Measurements from ENCODE around the gene ZNF639. TPM values are rescaled to one million over a fixed set of nuclear protein-coding genes. Genes with fewer than 3 reads are reported as not detected.

Gene ZNF639
- total RNA-seq, 1 experiment from 2014 or later: 44.1 TPM

- WGBS (ENCODE audit: extremely low coverage, insufficient read length, low lambda C conversion rate): no CpG with 5 or more reads among the region's 2 CpGs
- no peaks in the 10 kb centered on the region for H3K9me3 ChIP-seq (ENCODE audit: control insufficient read depth, low read depth, low read length)
- H2AK5ac ChIP-seq (ENCODE audit: insufficient read length, low read length): no peak overlapping the region
- H3K79me2 ChIP-seq (ENCODE audit: insufficient read depth, low read length): no peaks in the 10 kb centered on the region
- H3K27me3 Mint-ChIP-seq (ENCODE audit: low read depth): no peaks in the 10 kb centered on the region
- H3K4me1 Mint-ChIP-seq: peaks cover 12% of the 10 kb centered on the region in 2 experiments
- H2BK12ac ChIP-seq (ENCODE audit: insufficient read length, low read depth, low read length): no peak overlapping the region
- H3K27me3 ChIP-seq (ENCODE audit: insufficient read depth, low read length): no peaks in the 10 kb centered on the region
- H3K4me2 ChIP-seq (ENCODE audit: insufficient read depth, insufficient read length, low read length): no peak overlapping the region
- peaks cover 0 to 9% (median 1%) of the 10 kb centered on the region in 3 experiments; a peak in 3 of 7 replicates for H3K36me3 Mint-ChIP-seq (ENCODE audit: insufficient read depth in 1 of 3, low read depth in 3 of 3)
- no peak overlapping the region for H3K18ac ChIP-seq (ENCODE audit: insufficient read length, low read depth, low read length)
- H3K14ac ChIP-seq (ENCODE audit: insufficient read depth, low read length): no peak overlapping the region
- no peak for DNase-seq
- no peak overlapping the region for H3K27ac ChIP-seq (ENCODE audit: insufficient read length, low read depth, low read length)
- no peaks in the 10 kb centered on the region for H3K23me2 ChIP-seq (ENCODE audit: insufficient read length, low read depth, low read length, poor library complexity, severe bottlenecking)
- no peak overlapping the region for H2BK20ac ChIP-seq (ENCODE audit: low read depth, low read length, poor library complexity, severe bottlenecking)
- H4K20me1 ChIP-seq (ENCODE audit: control insufficient read depth, insufficient read depth, insufficient read length): no peaks in the 10 kb centered on the region
- no peak overlapping the region for H3K56ac ChIP-seq (ENCODE audit: insufficient read length, low read depth, low read length)
- no peaks in the 10 kb centered on the region for H3K79me1 ChIP-seq (ENCODE audit: insufficient read depth, low read depth, low read length, poor library complexity, severe bottlenecking)
- no peak overlapping the region for H3T11ph ChIP-seq (ENCODE audit: low read length)
- H3K4ac ChIP-seq (ENCODE audit: low read depth, low read length): no peak overlapping the region
- no peak overlapping the region for H4K91ac ChIP-seq (ENCODE audit: insufficient read length, low read depth, low read length)
- no peaks in the 10 kb centered on the region; the same call in 1 of the 2 replicates for H3K4me1 ChIP-seq (ENCODE audit: insufficient read depth, low read length)
- H4K8ac ChIP-seq (replicated peaks; ENCODE audit: insufficient read length, low read depth, low read length): no peak overlapping the region
- H3K23ac ChIP-seq (ENCODE audit: insufficient read length, low read depth, low read length): no peak overlapping the region
- H2AFZ ChIP-seq (ENCODE audit: low read length): no peak overlapping the region
- no peak overlapping the region for H2BK120ac ChIP-seq (ENCODE audit: low read depth, low read length, poor library complexity, severe bottlenecking)
- H3K4me3 Mint-ChIP-seq: no peak overlapping the region
- no peak overlapping the region for H2BK15ac ChIP-seq (ENCODE audit: low read depth, low read length)
- no peak overlapping the region for H3K9ac ChIP-seq (ENCODE audit: extremely low read depth, insufficient read length, low read length)
- TF ChIP-seq CTCF (conservative IDR thresholded peaks at IDR 0.05): no peak
- H4K5ac ChIP-seq (ENCODE audit: insufficient read length, low read depth, low read length): no peak overlapping the region
- H3K27ac Mint-ChIP-seq: no peak overlapping the region
- no peak overlapping the region for H2BK5ac ChIP-seq (ENCODE audit: insufficient read length, low read length)
- peaks cover 5% of the 10 kb centered on the region in 2 experiments; a peak in 3 of 5 replicates for H3K9me3 Mint-ChIP-seq
These were observed 23.5 kb upstream of the ZNF639 start for GRCh38 chr3:179299316-179299715.
